Panc1 (cell line): Measurements from ENCODE around the gene PPIA. TPM values are rescaled to one million over a fixed set of nuclear protein-coding genes. Genes with fewer than 3 reads are reported as not detected.

Experiments used
- ATAC-seq: fragments of 200-7000 bp; cut with Tn5 transposase; 2 replicates; pipeline ENCODE4 v1.9.1; 2020; ENCODE audit warnings: mild to moderate bottlenecking, moderate library complexity
- BruUV-seq: library from RNA; stranded (reverse); fragments of 400-500 nt; replicated peaks from 2 replicates; lab custom pipeline; 2021; lab: Mats Ljungman, UMichigan
- CTCF ChIA-PET: fragments of 300-600 bp; sonication (Branson Sonifier 250); formaldehyde crosslinking; loops from one replicate; lab custom pipeline; 2022; ENCODE audit warnings: antibody characterized with exemption; lab: Charles Lee
- POLR2A ChIA-PET: fragments of 300-600 bp; sonication (Branson Sonifier 250); formaldehyde crosslinking; loops from one replicate; lab custom pipeline; 2022; ENCODE audit warnings: antibody characterized with exemption; lab: Charles Lee
- DNase-seq: peaks from one replicate; pipeline ENCODE4 v3.0.0-alpha.2; 2010; ENCODE audit warnings: low read depth, low spot score
- H3K27ac ChIP-seq: 2 replicates; pipeline ENCODE4 v1.5.1; 2011; ENCODE audit warnings: mild to moderate bottlenecking, low read length, inconsistent platforms
- H3K27me3 ChIP-seq: fragments of 200-500 bp; sonication (Bioruptor generic); 2 replicates; pipeline ENCODE4 v1.6.0; 2014; ENCODE audit warnings: low read length, inconsistent platforms; ENCODE audit not compliant: control insufficient read depth, insufficient read depth
- H3K36me3 ChIP-seq: fragments of 200-500 bp; sonication (Bioruptor generic); 2 replicates; pipeline ENCODE4 v1.5.1; 2014; ENCODE audit warnings: inconsistent platforms, mild to moderate bottlenecking, low read length, moderate library complexity; ENCODE audit not compliant: control insufficient read depth, insufficient read depth
- H3K4me1 ChIP-seq: 2 replicates; pipeline ENCODE4 v1.5.1; 2011; ENCODE audit warnings: inconsistent platforms, mild to moderate bottlenecking, low read length, moderate library complexity; ENCODE audit not compliant: control insufficient read depth, insufficient read depth
- H3K4me3 ChIP-seq, 2 experiments: 2 replicates each; pipeline ENCODE4 v1.5.1; 2011 to 2012; ENCODE audit warnings: low read depth in 2 of 2, low read length in 2 of 2, mild to moderate bottlenecking in 2 of 2, inconsistent platforms in 1 of 2, moderate library complexity in 1 of 2
- H3K9me3 ChIP-seq: fragments of 200-500 bp; sonication (Bioruptor generic); 2 replicates; pipeline ENCODE4 v1.5.1; 2014; ENCODE audit warnings: low read depth, mild to moderate bottlenecking, inconsistent platforms, low read length, moderate library complexity; ENCODE audit not compliant: control insufficient read depth, insufficient read depth
- CTCF ChIP-seq: fragments of 450-650 bp; IDR thresholded peaks from 2 replicates; pipeline ENCODE4 v1.5.1; 2017; ENCODE audit warnings: mild to moderate bottlenecking
- POLR2AphosphoS5 ChIP-seq: IDR thresholded peaks from 2 replicates; pipeline ENCODE4 v1.6.1; 2012; ENCODE audit warnings: mild to moderate bottlenecking, low read depth, low read length, moderate library complexity
- REST ChIP-seq, 2 experiments: IDR thresholded peaks; 2 replicates each; pipeline ENCODE4 v1.6.1; 2011 to 2012; ENCODE audit warnings: low read depth in 2 of 2, control low read depth in 1 of 2, low read length in 1 of 2, mild to moderate bottlenecking in 1 of 2, moderate library complexity in 1 of 2; ENCODE audit not compliant: insufficient read depth in 1 of 2
- SIN3A ChIP-seq: IDR thresholded peaks from 2 replicates; pipeline ENCODE4 v1.6.1; 2012; ENCODE audit warnings: low read depth, mild to moderate bottlenecking, low read length, moderate library complexity, borderline replicate concordance; ENCODE audit not compliant: insufficient read depth
- TCF7L2 ChIP-seq: IDR thresholded peaks from 2 replicates; pipeline ENCODE4 v1.6.1; 2011; ENCODE audit warnings: mild to moderate bottlenecking, low read depth, low read length, inconsistent platforms
- in situ Hi-C: cut with HindIII; loops from 2 replicates; pipeline ENCODE4 v1.10.0; 2016; ENCODE audit warnings: low sequenced_read_pairs, low pct_unique_long_range_greater_than_20kb
- intact Hi-C: fragments of 100-400 bp; cut with micrococcal nuclease; formaldehyde crosslinking; loops from one replicate; pipeline ENCODE4 v1.10.0; 2022; ENCODE audit not compliant: unreplicated experiment
- total RNA-seq: library from RNA; stranded (reverse); gene quantifications from one replicate; pipeline ENCODE4 v1.2.1, GENCODE V29; 2021; ENCODE audit not compliant: unreplicated experiment

PPIA gene
- total RNA-seq, 1 experiment from 2014 or later: 3,706 TPM

- H3K27me3 ChIP-seq: no peaks in the 10 kb centered on the region
- no peak for ATAC-seq
- H3K36me3 ChIP-seq: no peaks in the 10 kb centered on the region; the same call in 1 of the 2 replicates
- ChIA-PET POLR2A (no interaction called here), CTCF (no interaction called here)
- intact Hi-C loops: no loop called here
- in situ Hi-C loops: no loop called here
- no peak overlapping the region for H3K27ac ChIP-seq
- H3K9me3 ChIP-seq: no peaks in the 10 kb centered on the region
- TF ChIP-seq CTCF (no peak), POLR2AphosphoS5 (no peak), REST (IDR thresholded peaks at IDR 0.05; ENCODE audit: insufficient read depth in 1 of 2, low read depth in 2 of 2, low read length in 1 of 2) (no peak), TCF7L2 (no peak), SIN3A (no peak)
- no peak for DNase-seq
- H3K4me3 ChIP-seq: no peak overlapping the region
- 0 out of 2 replicates have a peak, but pooled peaks cover 4% of the 10 kb centered on the region for H3K4me1 ChIP-seq
- BruUV-seq: no TSS peak
These were observed 39.6 kb upstream of the PPIA start for GRCh38 chr7:44756904-44757303.

GRCh38 chr7:44757311-44757710 is 39.2 kb upstream of the PPIA start:
- no peak for ATAC-seq
- H3K27ac ChIP-seq: no peak overlapping the region
- CTCF ChIA-PET: no interaction called here
- intact Hi-C loops: no loop called here
- no peak for TF ChIP-seq CTCF
- no peak for TF ChIP-seq POLR2AphosphoS5
- TF ChIP-seq TCF7L2: no peak
- no peak for TF ChIP-seq SIN3A
- no peak for TF ChIP-seq REST (IDR thresholded peaks at IDR 0.05; ENCODE audit: insufficient read depth in 1 of 2, low read depth in 2 of 2, low read length in 1 of 2)
- DNase-seq: no peak
- H3K36me3 ChIP-seq: peaks cover under 1% of the 10 kb centered on the region; the same call in 1 of the 2 replicates
- in situ Hi-C loops: no loop called here
- H3K4me3 ChIP-seq: no peak overlapping the region
- H3K27me3 ChIP-seq: no peaks in the 10 kb centered on the region
- BruUV-seq: no TSS peak
- 0 out of 2 replicates have a peak, but pooled peaks cover 4% of the 10 kb centered on the region for H3K4me1 ChIP-seq
- no peaks in the 10 kb centered on the region for H3K9me3 ChIP-seq
- POLR2A ChIA-PET: no interaction called here
